GM12874 (cell line): ENCODE results near the gene ERN1.
A peak's percentile ranks its signal among the peaks of the same experiment; 100 is the strongest.

Experiments
- TF ChIP-seq, protein P1 (sequence below): IDR thresholded peaks from 2 replicates; pipeline ENCODE4 v1.5.1; 2011; ENCODE audit warnings: low read depth, mild to moderate bottlenecking, control low read depth, low read length, moderate library complexity; ENCODE audit not compliant: insufficient read depth

The ERN1 gene

DNA sequence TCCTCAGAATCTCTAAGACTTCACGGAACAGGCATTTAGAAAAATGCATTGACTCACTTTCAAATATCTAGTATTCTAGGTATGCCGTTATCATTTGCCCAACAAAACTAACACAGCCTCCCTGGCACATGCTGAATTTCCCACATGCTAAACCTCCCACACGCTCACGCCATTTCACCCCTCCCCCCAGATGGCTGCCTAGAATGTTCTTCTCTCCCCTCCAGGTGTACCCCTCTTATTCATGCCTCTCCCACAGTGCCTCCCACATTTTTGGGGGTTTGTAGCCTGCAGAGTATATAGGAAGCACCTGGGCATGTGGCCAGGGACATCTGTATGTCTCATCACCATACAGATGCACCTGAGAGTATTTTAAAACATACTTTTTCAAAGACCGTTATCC, 71.3 kb downstream of the ERN1 start:
- TF ChIP-seq, protein P1, sequence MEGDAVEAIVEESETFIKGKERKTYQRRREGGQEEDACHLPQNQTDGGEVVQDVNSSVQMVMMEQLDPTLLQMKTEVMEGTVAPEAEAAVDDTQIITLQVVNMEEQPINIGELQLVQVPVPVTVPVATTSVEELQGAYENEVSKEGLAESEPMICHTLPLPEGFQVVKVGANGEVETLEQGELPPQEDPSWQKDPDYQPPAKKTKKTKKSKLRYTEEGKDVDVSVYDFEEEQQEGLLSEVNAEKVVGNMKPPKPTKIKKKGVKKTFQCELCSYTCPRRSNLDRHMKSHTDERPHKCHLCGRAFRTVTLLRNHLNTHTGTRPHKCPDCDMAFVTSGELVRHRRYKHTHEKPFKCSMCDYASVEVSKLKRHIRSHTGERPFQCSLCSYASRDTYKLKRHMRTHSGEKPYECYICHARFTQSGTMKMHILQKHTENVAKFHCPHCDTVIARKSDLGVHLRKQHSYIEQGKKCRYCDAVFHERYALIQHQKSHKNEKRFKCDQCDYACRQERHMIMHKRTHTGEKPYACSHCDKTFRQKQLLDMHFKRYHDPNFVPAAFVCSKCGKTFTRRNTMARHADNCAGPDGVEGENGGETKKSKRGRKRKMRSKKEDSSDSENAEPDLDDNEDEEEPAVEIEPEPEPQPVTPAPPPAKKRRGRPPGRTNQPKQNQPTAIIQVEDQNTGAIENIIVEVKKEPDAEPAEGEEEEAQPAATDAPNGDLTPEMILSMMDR = no peak

DNA sequence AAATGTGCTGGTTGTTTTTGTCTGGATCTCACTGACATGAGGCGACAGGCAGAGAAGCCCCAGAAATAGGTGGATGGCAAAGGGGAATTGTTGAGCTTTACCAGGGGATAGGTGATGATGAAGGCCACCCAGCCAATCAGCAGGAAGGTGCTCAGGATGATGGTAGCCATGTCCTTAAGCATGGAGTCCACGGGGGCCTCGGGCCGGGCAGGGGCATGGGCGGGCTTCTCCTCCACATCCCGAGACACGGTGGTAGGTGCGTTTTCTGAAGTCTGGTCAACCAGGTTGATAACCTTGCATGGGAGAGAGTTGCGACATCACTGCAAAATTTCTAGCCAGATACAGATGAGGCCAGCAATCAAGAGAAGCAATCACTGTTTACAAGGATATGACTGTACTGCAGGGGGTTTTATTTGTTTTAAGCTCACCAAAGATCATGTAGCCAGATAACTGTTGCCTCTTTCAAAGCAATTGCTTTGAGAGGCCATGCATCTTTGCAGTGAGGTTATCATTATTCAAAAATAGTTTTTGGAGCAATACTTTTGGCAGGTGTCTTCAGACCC, 72.2 kb downstream of the ERN1 start:
- TF ChIP-seq, protein P1 = no peak

DNA sequence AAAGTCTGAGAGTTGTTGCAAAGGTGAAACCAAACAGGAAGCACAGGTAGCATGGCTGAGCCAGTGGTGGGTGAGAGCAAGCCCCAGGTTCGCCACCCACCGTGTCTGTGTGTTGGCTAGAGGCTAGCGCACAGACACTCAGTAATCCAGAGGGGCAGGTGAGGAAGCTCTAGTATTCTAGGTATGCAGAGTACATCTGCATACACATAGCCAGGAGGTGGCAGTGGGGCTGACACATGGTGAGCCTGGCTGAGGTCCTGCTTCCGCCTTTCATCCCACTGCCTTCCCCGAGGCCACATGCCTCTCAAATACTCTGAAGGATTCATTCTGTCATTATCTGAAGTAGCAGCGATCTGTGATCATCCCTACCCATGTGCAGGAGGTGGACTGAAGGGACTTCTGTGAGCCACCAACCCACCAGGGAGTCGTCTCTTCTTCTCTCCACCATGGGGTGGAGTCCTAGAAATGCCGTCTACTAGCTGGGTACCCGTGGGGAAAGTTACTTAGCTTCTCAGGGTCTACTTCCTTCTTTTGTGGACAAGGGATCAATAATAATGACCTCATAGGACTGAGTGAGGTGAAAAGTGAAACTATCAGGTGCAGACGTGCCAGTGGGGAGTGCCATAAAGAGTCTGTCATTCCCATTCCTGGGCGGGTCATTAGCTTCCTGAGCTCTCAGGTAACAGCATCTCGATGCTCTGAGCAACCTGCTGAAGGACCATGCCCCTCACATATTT, 73.5 kb downstream of the ERN1 start:
- TF ChIP-seq, protein P1 = 0 out of 2 replicates have a peak, but pooled peaks have one; percentile 7

DNA sequence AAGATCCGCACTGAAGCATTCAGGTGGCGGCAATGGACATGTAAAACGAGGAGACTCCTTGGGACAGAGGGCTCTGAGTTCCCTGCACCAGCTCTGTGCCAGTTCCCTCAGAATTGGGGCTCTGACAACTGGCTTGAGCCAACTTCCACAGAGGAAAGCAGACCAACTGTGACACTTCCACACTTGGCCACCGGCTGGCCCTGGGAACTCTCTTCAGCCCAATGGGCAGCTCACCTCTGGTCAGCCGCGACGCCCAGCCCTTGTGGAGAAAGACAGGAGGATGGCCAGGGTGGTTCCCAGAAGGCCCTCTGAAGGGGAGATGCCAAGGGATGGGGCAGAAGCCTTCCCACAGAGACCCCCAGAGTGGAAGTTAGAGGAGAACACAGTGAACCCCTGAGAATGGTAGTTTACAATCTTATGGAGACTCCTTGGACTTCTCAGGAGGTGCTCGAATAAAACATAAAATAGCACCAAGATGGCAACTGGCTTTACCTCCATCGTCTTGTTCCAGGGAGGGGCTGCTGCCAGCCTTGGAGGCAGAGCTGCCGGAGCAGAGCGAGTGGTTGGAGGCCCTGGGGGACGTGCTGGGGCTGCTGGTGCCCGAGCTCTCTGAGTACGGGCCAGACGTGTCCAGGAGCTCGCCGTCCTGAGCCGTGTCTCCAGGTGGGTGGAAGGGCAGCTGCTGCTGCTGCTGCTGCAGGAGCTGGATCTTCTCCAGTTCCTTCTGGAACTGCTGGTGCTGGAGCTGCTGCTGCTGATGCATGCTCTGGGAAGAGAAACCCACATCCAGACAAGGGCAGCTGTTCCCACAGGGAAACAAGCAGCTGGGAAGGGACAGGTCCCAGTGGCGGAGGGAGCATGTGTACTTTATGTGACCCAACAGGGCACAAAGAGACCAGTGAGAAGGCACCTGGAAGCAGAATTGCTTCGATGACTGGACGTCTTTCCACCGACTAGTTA, 74.5 kb downstream of the ERN1 start:
- TF ChIP-seq, protein P1 = no peak

DNA sequence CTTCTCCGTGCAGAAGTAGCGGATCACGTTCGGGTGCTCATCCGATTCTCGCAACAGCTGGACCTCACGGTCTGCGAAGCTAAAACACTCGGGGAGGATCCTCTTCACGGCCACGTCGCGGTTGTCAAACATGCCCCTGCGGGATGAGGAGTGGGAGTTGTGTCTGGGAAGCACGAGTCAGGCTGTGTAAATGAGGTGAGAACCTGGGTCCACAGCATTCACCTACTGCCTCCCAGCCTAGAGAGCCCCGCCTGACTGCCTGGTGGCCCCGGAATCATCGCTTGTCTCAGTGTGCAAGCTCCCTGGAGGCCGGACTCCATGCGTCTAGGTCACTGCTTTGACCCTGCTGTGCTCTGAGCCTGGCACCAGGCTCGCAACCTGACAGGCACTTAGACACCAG, 75.6 kb downstream of the ERN1 start:
- TF ChIP-seq, protein P1 = no peak

DNA sequence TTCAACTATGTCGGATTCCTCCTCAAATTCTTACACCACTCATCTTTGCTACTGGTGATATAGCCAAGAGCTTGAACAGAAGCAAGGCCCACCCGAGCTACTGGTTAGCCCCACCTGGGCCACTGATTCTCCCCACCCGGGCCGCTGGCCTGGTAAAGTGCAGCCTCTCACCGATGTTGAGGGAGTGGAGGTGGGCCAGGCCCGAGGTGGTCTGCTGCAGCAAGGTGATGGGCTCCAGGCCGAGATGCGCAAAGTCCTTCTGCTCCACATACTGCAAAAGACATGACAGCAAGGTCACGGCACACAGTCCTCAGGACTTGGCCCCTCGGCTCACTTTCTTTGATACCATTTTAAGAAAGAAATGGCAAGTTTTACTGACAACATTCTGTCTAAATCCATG, 76.8 kb downstream of the ERN1 start:
- TF ChIP-seq, protein P1 = no peak

DNA sequence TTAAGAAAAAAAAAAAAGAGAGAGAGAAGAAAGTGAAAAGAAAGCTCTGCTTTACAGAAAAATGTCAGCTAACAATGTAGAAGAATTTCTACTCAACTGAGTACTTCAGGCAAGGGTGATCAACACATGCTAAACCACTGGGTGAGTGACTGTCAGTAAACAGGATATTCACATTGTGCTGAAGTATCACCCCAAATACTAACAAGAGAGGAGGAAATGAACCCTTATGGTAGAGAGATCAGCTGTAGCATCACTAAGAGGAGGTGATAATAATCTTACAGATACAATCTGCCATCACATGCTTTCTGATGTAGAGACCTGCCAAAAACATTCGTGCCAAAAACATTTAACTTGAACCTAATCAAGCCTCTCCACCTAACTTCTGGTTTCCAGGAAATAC, 78.8 kb downstream of the ERN1 start:
- TF ChIP-seq, protein P1 = no peak
